AG04450 (cell line): Measurements from ENCODE around the gene SMYD4. TPM values are rescaled to one million over a fixed set of nuclear protein-coding genes. Genes with fewer than 3 reads are reported as not detected.

Experiments used
- CTCF ChIA-PET: fragments of 300-600, 350-600 bp; formaldehyde crosslinking; extraction: SDS; loops from one replicate; lab custom pipeline; 2022; ENCODE audit warnings: antibody characterized with exemption, inconsistent platforms; lab: Charles Lee
- POLR2A ChIA-PET: fragments of 350-600 bp; formaldehyde crosslinking; extraction: SDS; loops from one replicate; lab custom pipeline; 2021; ENCODE audit warnings: antibody characterized with exemption, inconsistent platforms; lab: Yijun Ruan, JAX
- DNase-seq: peaks from one replicate; pipeline ENCODE4 v3.0.0-alpha.2; 2011; ENCODE audit warnings: low read depth, low spot score
- H3K27ac ChIP-seq: one replicate; pipeline ENCODE4 v1.5.1; 2012; ENCODE audit warnings: low read depth, low read length, control low read depth
- H3K27me3 ChIP-seq: one replicate; pipeline ENCODE4 v1.6.0; 2012; ENCODE audit warnings: low read length; ENCODE audit not compliant: control insufficient read depth, insufficient read depth
- H3K4me3 ChIP-seq: 2 replicates; pipeline ENCODE4 v1.5.1; 2011; ENCODE audit warnings: mild to moderate bottlenecking, low read depth, low read length, control low read depth
- H3K9me3 ChIP-seq: 2 replicates; pipeline ENCODE4 v1.5.1; 2012; ENCODE audit warnings: low read length; ENCODE audit not compliant: control insufficient read depth, insufficient read depth
- CTCF ChIP-seq: IDR thresholded peaks from 2 replicates; pipeline ENCODE4 v1.5.1; 2011; ENCODE audit warnings: low read depth, low read length, control low read depth, inconsistent platforms
- polyA plus RNA-seq: library from polyadenylated mRNA; depleted of rRNA; stranded (reverse); fragments of >200 nt; gene quantifications from 2 replicates; pipeline ENCODE4 v1.2.3, GENCODE V29; 2011; rRNA removed

Gene SMYD4
- polyA plus RNA-seq, 1 experiment, result 5.7 TPM

GRCh38 chr17:1731194-1731506, 98.6 kb downstream of the SMYD4 start:
- H3K27me3 ChIP-seq, result no peaks in the 10 kb centered on the region
- CTCF ChIA-PET, result no interaction called here
- H3K4me3 ChIP-seq, result no peak overlapping the region
- no peak overlapping the region for H3K27ac ChIP-seq
- POLR2A ChIA-PET, result interaction anchor here (0.6 to 2.6 kb wide), 2 partner anchors 15 to 45 kb away, joined by 3 to 10 read pairs; no protein-coding TSS in a partner anchor
- DNase-seq, result no peak
- no peak for TF ChIP-seq CTCF
- H3K9me3 ChIP-seq, result peaks cover 2% of the 10 kb centered on the region; the same call in 1 of the 2 replicates

- CTCF ChIA-PET, result interaction anchor here (0.9 to 1.1 kb wide), 2 partner anchors 9 to 54 kb away, joined by 4 read pairs; no protein-coding TSS in a partner anchor
- peak overlapping the region; percentile 11 for H3K27ac ChIP-seq
These were observed 99.1 kb downstream of the SMYD4 start for GRCh38 chr17:1730326-1731193.

GRCh38 chr17:1729966-1730325, 99.8 kb downstream of the SMYD4 start:
- no peaks in the 10 kb centered on the region for H3K27me3 ChIP-seq
- H3K4me3 ChIP-seq, result no peak overlapping the region

More at GRCh38 chr17:1730326-1731193, 99.1 kb downstream of the SMYD4 start:
- Histone ChIP-seq H3K4me3 (no peak overlapping the region), H3K27me3 (no peaks in the 10 kb centered on the region), H3K9me3 (peaks cover 8% of the 10 kb centered on the region; the same call in 1 of the 2 replicates)
- POLR2A ChIA-PET, result interaction anchor here (2.6 kb wide), 1 partner anchor 14 kb away, joined by 10 read pairs; no protein-coding TSS in a partner anchor
- TF ChIP-seq CTCF, result no peak
- no peak for DNase-seq

More at GRCh38 chr17:1729966-1730325, 99.8 kb downstream of the SMYD4 start:
- ChIA-PET POLR2A (interaction anchor here (2.6 kb wide), 1 partner anchor 13 kb away, joined by 10 read pairs; no protein-coding TSS in a partner anchor), CTCF (interaction anchor here (0.9 to 1.1 kb wide), 2 partner anchors 9 to 54 kb away, joined by 4 read pairs; no protein-coding TSS in a partner anchor)
- no peak for DNase-seq
- H3K27ac ChIP-seq, result no peak overlapping the region
- no peak for TF ChIP-seq CTCF
- peaks cover 11% of the 10 kb centered on the region; the same call in 1 of the 2 replicates for H3K9me3 ChIP-seq

Other genes with a start within 250 kb of the SMYD4 start
- gene SLC43A2, start 201.1 kb downstream of the SMYD4 start, polyA plus RNA-seq, result 5.3 and 6.8 TPM in 2 replicates
- gene SCARF1, start 184.2 kb downstream of the SMYD4 start, polyA plus RNA-seq, result 0.17 and 0.20 TPM in 2 replicates
- 5.8 and 9.3 TPM in 2 replicates for gene RILP, start 180.0 kb downstream of the SMYD4 start, polyA plus RNA-seq
- gene PRPF8, start 145.0 kb downstream of the SMYD4 start, polyA plus RNA-seq, result 126 and 161 TPM in 2 replicates
- gene TLCD2, start 119.5 kb downstream of the SMYD4 start, polyA plus RNA-seq, result 3.0 and 3.1 TPM in 2 replicates
- gene WDR81, start 105.2 kb downstream of the SMYD4 start, polyA plus RNA-seq, result 2.9 and 3.6 TPM in 2 replicates
- 0.07 TPM in 1 of 2 replicates, not detected in the other for gene SERPINF2, start 87.0 kb downstream of the SMYD4 start, polyA plus RNA-seq
- gene SERPINF1, start 67.8 kb downstream of the SMYD4 start, polyA plus RNA-seq, result 376 and 473 TPM in 2 replicates
- gene RPA1, start 103 bp upstream of the SMYD4 start, polyA plus RNA-seq, result 52.3 and 56.4 TPM in 2 replicates
- gene RTN4RL1, start 195.4 kb upstream of the SMYD4 start, polyA plus RNA-seq, result 0.02 and 0.04 TPM in 2 replicates
- gene DPH1, start 200.3 kb upstream of the SMYD4 start, polyA plus RNA-seq, result 25.3 and 29.9 TPM in 2 replicates
- 38.0 and 45.0 TPM in 2 replicates for gene OVCA2, start 212.1 kb upstream of the SMYD4 start, polyA plus RNA-seq
- gene HIC1, start 225.2 kb upstream of the SMYD4 start, polyA plus RNA-seq, result 12.7 and 14.4 TPM in 2 replicates